Measurements from ENCODE around the gene MAP2. TPM values are rescaled to one million over a fixed set of nuclear protein-coding genes. Genes with fewer than 3 reads are reported as not detected.

Gene MAP2
- total RNA-seq, 1 experiment from 2014 or later = 0.21 TPM

GRCh38 chr2:209753020-209753419 lies 329.2 kb downstream of the MAP2 start:
- Histone ChIP-seq H3K27me3 (replicated peaks) (no peaks in the 10 kb centered on the region), H3K4me1 (replicated peaks) (no peaks in the 10 kb centered on the region), H3K4me3 (no peak overlapping the region), H3K9me3 (replicated peaks) (no peaks in the 10 kb centered on the region), H3K36me3 (no peaks in the 10 kb centered on the region), H3K27ac (no peak overlapping the region)
- DNase-seq (ENCODE audit: low read depth in 1 of 2, low spot score in 2 of 2) = no peak

- no peaks in the 10 kb centered on the region for H3K9me3 ChIP-seq (replicated peaks)
- H3K4me1 ChIP-seq (replicated peaks) = no peaks in the 10 kb centered on the region
- H3K27ac ChIP-seq = no peak overlapping the region
- no peak for DNase-seq (ENCODE audit: low read depth in 1 of 2, low spot score in 2 of 2)
- no peaks in the 10 kb centered on the region for H3K36me3 ChIP-seq
- H3K27me3 ChIP-seq (replicated peaks) = no peaks in the 10 kb centered on the region
- no peak overlapping the region for H3K4me3 ChIP-seq
Observed at GRCh38 chr2:209757163-209757562, 333.3 kb downstream of the MAP2 start.

GRCh38 chr2:209761566-209761965 lies 337.7 kb downstream of the MAP2 start:
- Histone ChIP-seq H3K4me1 (replicated peaks) (no peaks in the 10 kb centered on the region), H3K9me3 (replicated peaks) (no peaks in the 10 kb centered on the region), H3K27me3 (replicated peaks) (no peaks in the 10 kb centered on the region), H3K4me3 (no peak overlapping the region), H3K36me3 (no peaks in the 10 kb centered on the region), H3K27ac (no peak overlapping the region)
- DNase-seq (ENCODE audit: low read depth in 1 of 2, low spot score in 2 of 2) = no peak

- Histone ChIP-seq H3K4me3 (no peak overlapping the region), H3K9me3 (replicated peaks) (no peaks in the 10 kb centered on the region), H3K36me3 (no peaks in the 10 kb centered on the region), H3K27ac (no peak overlapping the region), H3K27me3 (replicated peaks) (no peaks in the 10 kb centered on the region), H3K4me1 (replicated peaks) (no peaks in the 10 kb centered on the region)
- DNase-seq (ENCODE audit: low read depth in 1 of 2, low spot score in 2 of 2) = no peak
Observed at GRCh38 chr2:209762563-209762962, 338.7 kb downstream of the MAP2 start.

- no peaks in the 10 kb centered on the region for H3K27me3 ChIP-seq (replicated peaks)
- H3K27ac ChIP-seq = no peak overlapping the region
- no peak for DNase-seq (ENCODE audit: low read depth in 1 of 2, low spot score in 2 of 2)
- H3K36me3 ChIP-seq = no peaks in the 10 kb centered on the region
- no peaks in the 10 kb centered on the region for H3K4me1 ChIP-seq (replicated peaks)
- no peaks in the 10 kb centered on the region for H3K9me3 ChIP-seq (replicated peaks)
- no peak overlapping the region for H3K4me3 ChIP-seq
Observed at GRCh38 chr2:209763106-209763505, 339.3 kb downstream of the MAP2 start.

- no peak overlapping the region for H3K4me3 ChIP-seq
- 0 out of 2 replicates have a peak, but pooled peaks cover 3% of the 10 kb centered on the region for H3K4me1 ChIP-seq (replicated peaks)
- H3K27ac ChIP-seq = no peak overlapping the region
- H3K9me3 ChIP-seq (replicated peaks) = no peaks in the 10 kb centered on the region
- no peak for DNase-seq (ENCODE audit: low read depth in 1 of 2, low spot score in 2 of 2)
- H3K27me3 ChIP-seq (replicated peaks) = no peaks in the 10 kb centered on the region
- H3K36me3 ChIP-seq = no peaks in the 10 kb centered on the region
Observed at GRCh38 chr2:209766613-209767012, 342.8 kb downstream of the MAP2 start.

- no peak for DNase-seq (ENCODE audit: low read depth in 1 of 2, low spot score in 2 of 2)
- no peaks in the 10 kb centered on the region for H3K9me3 ChIP-seq (replicated peaks)
- no peaks in the 10 kb centered on the region for H3K27me3 ChIP-seq (replicated peaks)
- no peaks in the 10 kb centered on the region for H3K36me3 ChIP-seq
- no peak overlapping the region for H3K4me3 ChIP-seq
- no peak overlapping the region for H3K27ac ChIP-seq
- H3K4me1 ChIP-seq (replicated peaks) = 0 out of 2 replicates have a peak, but pooled peaks cover 4% of the 10 kb centered on the region
Observed at GRCh38 chr2:209767316-209767715, 343.5 kb downstream of the MAP2 start.

GRCh38 chr2:209768557-209768956 lies 344.7 kb downstream of the MAP2 start:
- H3K27ac ChIP-seq = no peak overlapping the region
- no peaks in the 10 kb centered on the region for H3K9me3 ChIP-seq (replicated peaks)
- H3K36me3 ChIP-seq = no peaks in the 10 kb centered on the region
- 0 out of 2 replicates have a peak, but pooled peaks cover 3% of the 10 kb centered on the region for H3K27me3 ChIP-seq (replicated peaks)
- DNase-seq (ENCODE audit: low read depth in 1 of 2, low spot score in 2 of 2) = no peak
- no peak overlapping the region for H3K4me3 ChIP-seq
- 0 out of 2 replicates have a peak, but pooled peaks cover 4% of the 10 kb centered on the region for H3K4me1 ChIP-seq (replicated peaks)

GRCh38 chr2:209771474-209772289 lies 347.8 kb downstream of the MAP2 start, which contains the start of gene UNC80:
Gene UNC80 (plus strand): TSS chr2:209771832. CDS start chr2:209772073, 241 bp downstream.
- Histone ChIP-seq H3K4me1 (replicated peaks) (0 out of 2 replicates have a peak, but pooled peaks cover 4% of the 10 kb centered on the region), H3K27me3 (replicated peaks) (peaks cover 3% of the 10 kb centered on the region; the same call in 1 of the 2 replicates), H3K36me3 (no peaks in the 10 kb centered on the region), H3K27ac (no peak within 1 kb of the TSS), H3K4me3 (no peak within 1 kb of the TSS), H3K9me3 (replicated peaks) (no peaks in the 10 kb centered on the region)
- peak; percentile 9 to 52 for DNase-seq (ENCODE audit: low read depth in 1 of 2, low spot score in 2 of 2)

GRCh38 chr2:209772290-209772685 lies 348.4 kb downstream of the MAP2 start:
- Histone ChIP-seq H3K27me3 (replicated peaks) (peaks cover 3% of the 10 kb centered on the region; the same call in 1 of the 2 replicates), H3K4me1 (replicated peaks) (0 out of 2 replicates have a peak, but pooled peaks cover 4% of the 10 kb centered on the region), H3K4me3 (no peak overlapping the region), H3K9me3 (replicated peaks) (no peaks in the 10 kb centered on the region), H3K27ac (no peak overlapping the region), H3K36me3 (no peaks in the 10 kb centered on the region)
- DNase-seq (ENCODE audit: low read depth in 1 of 2, low spot score in 2 of 2) = no peak

- Histone ChIP-seq H3K9me3 (replicated peaks) (no peaks in the 10 kb centered on the region), H3K4me1 (replicated peaks) (0 out of 2 replicates have a peak, but pooled peaks cover 4% of the 10 kb centered on the region), H3K4me3 (no peak overlapping the region), H3K27me3 (replicated peaks) (peaks cover 3% of the 10 kb centered on the region; the same call in 1 of the 2 replicates), H3K27ac (no peak overlapping the region), H3K36me3 (no peaks in the 10 kb centered on the region)
- DNase-seq (ENCODE audit: low read depth in 1 of 2, low spot score in 2 of 2) = no peak
Observed at GRCh38 chr2:209773377-209773776, 349.5 kb downstream of the MAP2 start.
